SHP77 (cell line): ENCODE measurements around the gene MARCO.

ENCODE experiments used
- DNase-seq, 2 experiments: peaks; one replicate each; lab custom pipeline; 2025; lab: John Stamatoyannopoulos, UW

Gene MARCO

DNA sequence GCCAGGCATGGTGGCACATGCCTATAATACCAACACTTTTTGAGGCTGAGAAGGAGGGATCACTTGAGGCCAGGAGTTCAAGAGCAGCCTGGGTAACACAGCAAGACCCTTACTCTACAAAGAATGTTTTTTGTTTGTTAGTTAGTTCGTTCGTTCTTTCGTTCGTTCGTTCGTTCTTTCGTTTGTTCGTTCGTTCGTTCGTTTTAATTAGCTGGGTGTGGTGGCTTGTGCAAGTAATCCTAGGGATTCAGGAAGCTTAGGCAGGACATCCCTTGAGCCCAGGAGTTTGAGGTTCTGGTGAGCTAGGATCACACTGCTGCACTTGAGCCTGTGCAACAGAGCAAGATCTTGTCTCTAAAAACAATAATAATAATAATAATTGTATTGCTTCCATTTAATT is 98.7 kb downstream of the MARCO start:
- no peak for DNase-seq
